GM19395 (cell line): ENCODE measurements around the gene KCNJ1.
A peak's percentile ranks its signal among the peaks of the same experiment; 100 is the strongest.

ENCODE experiments used
- ATAC-seq: cut with Tn5 transposase; IDR thresholded peaks from one replicate; pipeline ENCODE4 v1.9.1; 2021; ENCODE audit warnings: mild to moderate bottlenecking, moderate library complexity; ENCODE audit not compliant: unreplicated experiment

The KCNJ1 gene

DNA sequence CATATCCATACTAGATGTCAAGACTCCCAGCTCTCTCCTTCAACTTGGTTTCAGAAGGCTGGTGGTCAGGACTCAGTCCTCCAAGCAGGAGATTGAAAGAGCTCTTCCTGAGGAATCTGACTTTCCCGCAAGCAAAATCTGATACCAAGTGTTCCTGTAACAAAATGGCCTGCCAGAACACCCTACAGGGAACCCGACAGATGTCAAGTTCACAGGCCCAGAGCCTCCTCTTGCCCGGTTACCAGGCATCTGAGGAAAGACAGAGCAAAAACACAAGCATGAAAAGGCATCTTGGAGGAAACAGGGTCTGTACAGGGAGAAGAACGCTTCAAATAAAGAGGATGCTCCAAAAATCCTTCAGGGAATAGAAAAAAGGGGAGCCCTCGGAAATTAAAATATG is 15.4 kb upstream of the KCNJ1 start:
- no peak for ATAC-seq

DNA sequence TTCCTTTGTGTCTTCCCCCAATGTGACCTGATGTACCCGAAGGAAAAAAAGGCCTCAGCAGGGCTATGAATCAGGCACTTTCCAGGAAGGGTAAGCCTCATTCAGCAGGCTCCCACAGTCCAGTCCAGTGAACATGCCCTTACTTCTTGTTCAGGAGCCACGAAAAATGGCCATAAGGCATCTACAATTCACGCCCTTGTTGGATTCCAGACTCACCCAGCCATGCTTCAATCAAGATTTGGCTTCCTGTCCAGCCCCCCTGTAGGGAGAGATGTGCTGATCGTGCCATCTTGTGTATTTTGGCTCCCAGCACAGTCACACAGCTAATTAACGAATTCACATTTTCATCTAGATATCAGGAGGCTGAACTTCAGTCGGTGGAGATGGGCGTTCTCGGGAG is 14.1 kb upstream of the KCNJ1 start:
- ATAC-seq = no peak

DNA sequence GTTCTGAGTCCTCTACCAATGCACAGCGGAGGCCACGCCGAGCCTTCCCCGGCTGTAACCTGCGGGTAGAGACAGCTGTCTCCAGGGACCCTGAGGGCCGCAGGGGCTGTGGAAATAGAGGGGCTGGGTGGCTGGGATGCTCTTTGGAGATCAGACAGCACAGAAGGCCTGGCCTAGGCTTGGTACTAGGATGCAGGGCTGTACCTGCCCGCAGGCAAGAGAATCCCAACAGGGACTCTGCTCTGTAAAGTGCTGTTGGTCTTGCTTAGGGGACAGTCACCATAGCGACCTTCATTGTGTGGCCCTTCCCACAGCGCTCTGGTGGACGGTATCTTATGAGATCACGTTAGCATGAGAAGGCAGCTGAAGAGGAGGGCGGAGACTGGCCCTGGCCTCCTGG is 12.7 kb upstream of the KCNJ1 start:
- no peak for ATAC-seq

DNA sequence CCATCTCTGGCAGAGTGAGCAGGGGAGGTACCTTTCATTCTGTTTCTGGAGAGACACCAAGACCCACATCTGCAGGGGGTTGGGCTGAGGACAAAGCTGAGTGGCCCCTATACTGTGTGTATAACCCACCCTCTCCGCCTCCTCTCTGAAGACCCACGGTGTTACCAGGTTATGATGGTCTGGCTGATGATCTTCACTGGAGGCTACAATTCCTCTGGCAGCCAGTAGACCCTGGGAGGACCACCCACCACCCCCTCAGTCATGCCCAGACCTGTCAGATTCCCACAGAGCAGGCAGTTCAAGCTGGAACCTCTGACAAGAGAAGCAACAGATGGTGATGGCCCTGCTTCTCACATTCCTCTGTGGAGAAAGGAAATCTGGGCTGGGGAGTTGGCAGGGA is 11.4 kb upstream of the KCNJ1 start:
- ATAC-seq = no peak

DNA sequence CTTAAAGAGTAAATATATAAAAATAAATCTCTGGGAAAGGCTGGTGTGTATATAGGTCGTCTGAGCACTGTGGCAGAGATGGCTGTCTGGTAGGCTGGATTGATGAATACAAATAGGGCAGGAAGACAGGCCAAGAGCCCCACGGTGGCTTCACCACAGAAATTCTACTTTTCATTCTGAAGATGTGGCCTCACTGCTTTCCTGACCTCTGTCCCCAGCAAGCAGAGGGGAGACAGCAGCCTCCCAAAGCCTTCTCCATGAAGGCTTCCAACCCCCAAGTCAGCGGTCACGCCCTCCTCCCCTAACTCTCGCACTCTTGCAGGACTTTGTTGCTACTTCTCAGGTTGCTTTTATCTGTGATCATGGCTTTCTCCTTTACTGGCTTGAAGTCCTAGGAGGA is 10.6 kb upstream of the KCNJ1 start:
- ATAC-seq = no peak

DNA sequence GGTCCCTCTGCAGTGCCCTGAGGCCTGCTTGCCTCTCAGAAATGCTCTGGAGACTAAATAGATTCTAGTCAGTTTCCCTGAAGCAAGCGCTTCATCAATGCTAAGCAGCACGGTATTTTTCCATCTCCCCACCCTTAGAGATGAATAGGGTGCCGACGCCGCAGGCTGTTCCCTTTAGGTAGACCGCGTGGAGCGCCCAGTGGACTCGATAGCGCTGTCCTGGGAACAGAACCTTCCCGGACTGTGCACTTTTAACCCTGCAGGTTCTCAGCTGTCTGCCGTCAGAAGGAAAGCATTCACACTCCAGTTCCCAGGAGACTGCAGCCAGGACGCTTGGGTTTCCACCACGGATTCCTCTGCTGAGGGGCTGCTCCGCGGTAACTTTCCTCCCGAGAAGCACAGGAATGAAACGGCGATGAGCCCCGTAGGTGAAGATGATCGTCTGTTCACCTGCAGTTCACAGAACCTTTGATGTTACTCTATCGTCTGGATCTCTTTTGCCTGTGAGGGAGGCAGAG is 9.1 kb upstream of the KCNJ1 start:
- no peak for ATAC-seq

DNA sequence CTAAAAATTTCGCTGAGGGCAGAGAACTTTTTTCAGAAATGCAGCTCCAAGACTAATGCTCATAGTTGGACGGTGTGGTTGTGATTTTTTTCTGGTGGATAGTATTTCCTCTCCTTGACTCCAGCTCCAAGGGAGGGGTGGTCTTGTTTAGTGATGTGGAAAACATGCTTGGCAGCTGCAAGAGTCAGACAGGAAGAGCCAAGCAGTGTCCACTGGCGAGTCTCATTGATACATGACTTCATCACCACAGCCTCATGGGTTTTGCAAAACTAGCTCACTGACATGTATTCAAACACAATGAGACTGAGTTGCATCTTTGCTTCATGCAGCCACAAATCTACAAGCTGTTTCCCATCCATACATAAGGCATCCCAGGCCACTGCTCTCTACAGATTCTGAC is 7.3 kb upstream of the KCNJ1 start:
- no peak for ATAC-seq

DNA sequence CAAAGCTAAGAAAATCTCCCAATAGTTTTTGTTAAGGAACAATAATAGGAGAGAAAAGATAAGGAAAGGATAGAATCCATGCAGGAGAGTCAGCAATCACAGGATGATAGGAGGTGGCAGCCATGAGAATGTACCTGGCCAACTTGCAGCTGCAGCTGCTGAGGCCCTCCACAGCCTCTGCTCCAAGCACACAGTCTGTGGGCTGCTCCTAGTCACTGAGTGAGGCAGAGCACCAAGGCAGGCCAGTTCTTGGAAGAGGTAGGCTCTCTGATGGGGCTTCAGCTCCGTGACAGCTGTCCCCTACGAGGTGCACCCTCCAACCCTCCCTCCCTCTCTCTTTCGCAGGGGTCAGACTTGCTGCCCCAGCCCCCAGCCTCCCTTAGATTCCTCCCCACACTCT is 5.5 kb upstream of the KCNJ1 start:
- ATAC-seq = no peak

DNA sequence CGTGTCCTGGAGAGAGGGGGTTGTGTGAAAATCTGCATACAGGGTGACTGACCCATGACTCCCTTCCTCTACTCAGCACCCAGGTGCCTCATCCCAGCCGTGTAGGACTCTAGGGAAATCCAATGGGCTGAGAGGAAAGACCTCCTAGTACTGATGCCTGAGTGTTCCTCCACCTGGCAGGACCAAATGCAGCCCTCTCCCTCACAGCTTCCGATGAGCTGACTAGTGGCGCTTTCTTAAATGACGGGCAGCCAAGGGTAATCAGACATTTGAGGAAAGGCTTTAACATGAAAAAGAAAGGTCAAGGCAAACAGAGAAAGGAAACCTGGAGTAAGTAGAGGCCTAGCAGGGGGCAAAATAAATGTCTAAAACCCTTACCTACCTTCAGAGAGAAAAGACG is 5.0 kb upstream of the KCNJ1 start:
- ATAC-seq = no peak

DNA sequence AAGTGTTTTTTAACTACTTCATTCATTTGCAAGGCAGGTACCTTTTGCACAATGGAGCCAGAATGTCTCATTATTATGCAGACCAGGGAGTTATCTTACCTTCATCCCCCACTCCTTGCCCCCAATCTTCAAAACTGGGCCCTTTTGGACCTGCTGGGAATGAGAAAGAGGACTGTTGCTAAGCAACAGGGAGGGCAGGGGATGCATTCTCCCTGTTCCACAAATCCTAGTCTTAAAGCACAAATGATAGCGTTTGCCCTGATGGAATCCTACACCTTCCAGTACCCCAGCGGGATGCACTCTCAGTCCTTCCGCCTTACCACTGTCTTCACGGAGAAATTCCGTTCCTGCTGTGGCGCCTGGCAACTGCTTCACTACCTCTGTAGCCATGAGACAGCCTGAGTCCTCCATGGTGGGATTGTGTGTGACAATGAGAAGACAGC is 4.1 kb upstream of the KCNJ1 start:
- ATAC-seq = no peak

DNA sequence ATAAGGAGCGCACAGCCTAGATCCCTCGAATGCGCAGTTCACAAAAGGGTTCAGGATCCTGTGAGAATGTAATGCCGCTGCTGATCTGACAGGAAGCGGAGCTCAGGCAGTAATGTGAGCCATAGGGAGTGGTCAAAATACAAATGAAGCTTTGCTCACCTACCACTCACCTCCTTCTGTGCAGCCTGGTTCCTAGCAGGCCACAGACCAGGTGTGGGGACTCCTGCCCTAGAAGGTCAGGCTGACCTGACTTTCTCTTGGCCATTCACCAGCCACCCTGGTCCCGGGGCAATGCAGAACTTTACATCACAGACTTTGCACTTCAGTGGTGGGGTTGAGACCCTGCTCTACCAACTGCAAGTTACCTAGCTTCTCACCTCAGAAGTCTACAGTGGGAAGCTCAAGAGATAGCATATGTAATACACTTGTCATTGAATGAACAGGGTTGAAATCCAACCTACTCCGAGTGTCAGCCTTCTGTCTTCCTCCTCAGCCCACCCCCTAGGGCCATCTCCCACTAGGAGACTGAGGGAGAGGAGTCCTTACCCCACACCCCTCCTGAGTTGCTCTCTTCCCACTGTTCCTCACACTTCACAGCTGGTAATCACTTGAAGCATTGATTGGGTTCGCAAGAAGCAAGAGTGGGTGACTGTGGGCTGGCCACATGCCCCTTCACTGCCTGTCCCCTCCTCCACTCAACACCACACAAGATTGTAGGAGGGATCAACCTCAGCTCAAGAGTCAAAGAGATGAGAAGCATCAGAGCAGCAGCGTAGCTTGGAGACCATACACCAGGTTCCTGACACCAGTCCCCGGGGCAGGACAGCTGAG is 2.0 kb upstream of the KCNJ1 start:
- ATAC-seq = no peak

DNA sequence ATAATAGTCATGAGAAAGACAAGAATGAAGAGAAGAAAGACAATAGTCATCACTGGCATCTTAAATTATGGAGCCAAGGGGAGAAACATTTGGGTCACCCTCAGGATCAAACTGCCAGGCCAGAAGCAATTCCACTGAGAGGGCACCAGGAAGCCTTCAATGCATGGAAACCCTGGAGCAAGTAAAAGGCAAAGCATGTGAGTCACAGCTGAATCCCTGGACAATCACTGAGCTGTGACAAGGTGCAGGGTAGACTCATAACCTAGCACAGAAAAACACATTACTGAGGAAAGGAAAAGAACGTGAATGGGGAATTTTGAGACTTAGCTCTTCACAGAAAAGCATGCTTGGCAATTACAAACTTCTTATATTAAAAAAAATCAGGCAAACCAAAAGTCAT is 1.6 kb downstream of the KCNJ1 start:
- ATAC-seq = no peak

DNA sequence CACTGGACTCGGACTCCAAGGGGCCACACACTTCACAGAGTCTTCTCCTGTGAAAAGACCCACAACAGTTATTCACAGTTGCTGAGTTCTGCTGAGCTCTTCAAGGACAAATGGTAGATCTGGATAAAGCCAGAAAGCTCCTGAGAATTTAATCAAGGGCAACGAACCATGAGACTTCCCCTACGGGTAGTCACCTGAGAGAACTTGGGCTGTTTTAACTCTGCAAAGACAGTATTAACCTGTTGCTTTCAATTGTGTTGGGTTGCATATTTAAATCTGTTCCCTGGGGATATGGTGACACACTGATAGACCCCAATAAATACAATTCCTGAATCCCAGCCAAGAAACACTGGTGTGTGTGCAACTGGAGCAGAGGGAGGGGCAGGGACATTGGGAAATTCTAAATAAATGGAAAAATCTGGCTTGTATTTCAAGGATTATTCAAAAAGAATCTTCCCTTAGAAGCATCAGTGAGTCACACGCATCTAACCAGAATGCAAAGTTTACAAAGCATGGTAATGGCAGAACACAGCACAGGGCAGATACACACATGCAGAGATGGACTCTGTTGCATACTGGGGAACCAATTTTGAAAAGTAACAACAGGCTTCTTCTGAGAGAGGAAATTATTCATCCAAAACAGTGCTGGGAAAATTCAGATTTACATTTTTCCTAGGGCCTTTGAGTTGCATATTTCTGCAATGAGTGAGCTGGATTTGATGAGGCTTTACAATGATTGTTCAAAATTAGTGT is 4.0 kb downstream of the KCNJ1 start:
- no peak for ATAC-seq

DNA sequence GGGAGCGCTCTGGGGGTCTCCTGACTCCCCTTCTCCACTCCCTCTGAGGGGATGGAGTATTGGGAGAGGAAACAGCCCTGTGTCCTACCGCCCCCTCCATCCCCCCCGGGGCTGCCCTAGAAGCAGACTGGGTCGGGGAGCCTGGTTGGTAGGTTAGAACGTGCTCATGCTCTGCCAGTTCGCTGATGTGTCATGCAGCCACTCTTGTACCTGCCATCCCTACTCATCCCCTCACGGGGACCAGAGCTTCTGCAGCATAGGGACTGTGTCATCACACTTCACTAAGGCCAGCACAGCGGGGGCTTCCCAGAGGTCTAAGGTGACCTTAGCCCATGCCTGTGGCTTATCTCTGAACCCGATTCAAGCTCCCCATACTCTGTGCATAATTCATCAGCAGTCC is 4.7 kb downstream of the KCNJ1 start:
- no peak for ATAC-seq

DNA sequence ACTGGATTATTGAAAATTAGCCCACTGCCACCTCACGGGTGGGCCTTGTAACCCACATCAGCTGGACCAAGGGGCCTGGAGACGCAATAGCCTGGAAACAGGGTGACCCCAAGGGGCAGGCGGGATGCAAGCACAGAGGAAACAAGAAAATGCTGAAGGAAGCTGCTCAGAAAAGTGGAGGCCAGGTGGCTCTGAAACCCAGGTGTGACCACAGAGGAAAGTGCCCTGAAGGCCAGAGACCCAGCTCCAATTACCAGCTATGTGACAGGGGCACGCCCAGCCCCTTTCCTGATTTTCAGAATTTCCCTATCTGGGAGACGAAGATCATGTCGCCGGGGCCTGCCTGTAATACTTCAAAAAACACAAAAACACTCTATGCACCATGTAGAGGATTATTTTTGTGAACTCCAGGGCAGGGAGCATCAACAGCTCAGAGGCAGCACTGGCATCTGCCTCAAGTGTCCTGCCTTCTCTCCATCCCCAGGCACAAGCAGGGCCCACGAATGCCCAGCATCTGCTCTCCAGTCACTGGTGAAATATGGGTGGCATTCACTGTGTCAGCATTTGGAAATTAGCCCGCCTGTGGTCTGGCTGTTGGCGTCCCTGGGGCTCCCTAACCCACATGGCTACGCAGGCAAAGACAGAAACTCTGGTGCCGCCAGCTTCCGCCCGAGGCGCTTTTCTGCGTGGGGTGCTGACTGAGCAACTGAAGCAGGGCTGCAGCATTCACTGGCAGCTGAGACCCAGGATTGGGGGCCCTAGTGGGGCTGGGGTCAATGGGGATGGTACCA is 6.3 kb downstream of the KCNJ1 start:
- ATAC-seq = no peak

DNA sequence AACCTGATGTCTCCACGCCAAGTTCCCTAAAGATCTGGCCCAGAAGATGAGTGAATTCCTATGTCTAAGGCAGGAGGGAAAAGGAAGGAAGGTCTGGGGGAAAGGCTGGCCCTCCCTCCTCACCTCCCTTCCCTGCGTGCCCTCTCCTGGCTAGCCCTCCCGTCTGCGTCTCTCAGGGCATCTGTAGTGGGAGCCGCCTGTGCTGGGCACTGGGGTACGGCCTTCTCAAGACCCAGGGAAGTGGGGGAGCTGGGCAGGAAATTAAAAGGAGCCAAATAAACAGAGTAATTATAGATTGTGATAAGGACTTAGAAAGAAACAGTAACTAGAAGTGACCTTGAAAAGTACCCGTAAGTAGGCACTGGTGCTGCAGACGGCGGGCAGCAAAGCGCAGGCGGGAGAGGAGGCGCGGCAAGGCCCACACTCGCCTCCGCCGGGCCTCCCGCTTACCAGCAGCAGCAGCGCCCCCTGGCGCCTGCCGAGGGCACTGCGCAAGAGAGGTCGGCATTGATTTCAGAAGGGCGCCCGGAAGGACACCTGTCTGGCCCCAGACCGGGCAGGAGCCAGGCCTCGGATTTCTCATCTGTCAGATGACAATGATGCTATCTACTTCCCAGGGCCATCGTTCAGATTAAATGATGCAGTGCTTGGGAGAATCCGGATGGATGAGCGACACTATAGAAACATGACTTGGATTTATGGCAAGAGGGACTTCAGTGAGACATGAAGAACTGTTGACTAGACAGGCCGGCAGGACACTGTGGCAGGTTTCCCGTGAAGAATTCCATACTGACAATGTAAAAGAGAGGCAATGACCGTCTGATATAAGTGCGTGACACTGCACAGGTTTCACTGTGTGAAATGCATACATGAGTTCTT is 7.3 kb downstream of the KCNJ1 start:
- peak; percentile 94 for ATAC-seq

DNA sequence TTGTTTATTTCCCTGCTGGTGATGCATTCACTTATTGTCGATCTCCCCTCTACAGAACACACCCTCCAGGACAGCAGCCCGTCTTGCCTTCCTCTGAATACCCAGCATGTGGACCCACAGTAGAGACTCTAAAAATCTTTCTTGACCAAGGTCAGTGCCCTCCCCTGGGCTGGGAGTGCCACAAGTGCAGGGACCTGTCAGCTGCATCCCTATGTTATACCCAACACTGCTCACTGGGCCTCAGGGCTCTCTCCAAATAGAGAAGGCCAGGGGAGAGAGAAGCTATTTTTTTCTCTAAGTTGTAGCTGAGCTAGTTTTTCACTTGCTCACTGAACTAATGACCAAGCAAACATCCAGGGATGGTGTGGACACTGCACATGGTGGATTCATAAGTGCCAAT is 9.8 kb downstream of the KCNJ1 start:
- ATAC-seq = no peak

DNA sequence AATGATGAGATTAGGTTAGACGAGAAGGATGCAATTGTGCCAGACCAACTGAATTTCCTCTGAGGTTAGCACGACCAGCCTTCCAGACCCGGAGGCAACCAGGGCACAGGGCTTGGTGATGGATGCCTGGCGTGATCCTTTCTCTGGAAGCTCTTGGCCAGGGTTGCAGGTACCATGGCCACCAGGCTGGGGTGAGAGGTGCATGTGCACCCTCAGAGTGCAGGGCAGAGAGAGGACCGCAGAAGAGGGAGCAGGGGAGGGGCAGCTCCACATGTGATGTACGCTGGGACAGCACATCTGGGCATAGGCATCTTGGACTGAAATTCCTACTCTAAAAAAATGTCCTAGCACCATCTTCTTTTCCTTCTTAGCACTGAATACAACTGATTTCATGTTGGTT is 10.9 kb downstream of the KCNJ1 start:
- no peak for ATAC-seq

DNA sequence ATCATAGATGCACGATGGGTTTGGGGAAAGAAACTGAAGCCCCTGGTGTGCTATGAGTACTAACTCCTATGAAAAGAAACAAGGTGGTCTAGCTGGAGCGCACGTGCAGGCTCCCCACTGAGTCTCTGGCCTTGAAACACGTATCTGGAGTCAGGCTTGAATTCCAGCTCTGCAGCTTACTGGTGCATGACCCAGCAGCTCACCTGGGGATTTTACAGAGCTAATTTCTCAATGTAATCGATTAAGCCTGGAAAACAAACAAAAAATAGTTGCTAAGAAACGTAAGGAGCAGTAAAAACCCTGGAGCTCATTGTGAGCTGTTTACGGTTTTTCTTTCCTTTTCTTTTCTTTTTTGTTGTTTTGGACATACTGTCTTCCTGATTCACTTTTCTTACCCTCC is 12.3 kb downstream of the KCNJ1 start:
- no peak for ATAC-seq

DNA sequence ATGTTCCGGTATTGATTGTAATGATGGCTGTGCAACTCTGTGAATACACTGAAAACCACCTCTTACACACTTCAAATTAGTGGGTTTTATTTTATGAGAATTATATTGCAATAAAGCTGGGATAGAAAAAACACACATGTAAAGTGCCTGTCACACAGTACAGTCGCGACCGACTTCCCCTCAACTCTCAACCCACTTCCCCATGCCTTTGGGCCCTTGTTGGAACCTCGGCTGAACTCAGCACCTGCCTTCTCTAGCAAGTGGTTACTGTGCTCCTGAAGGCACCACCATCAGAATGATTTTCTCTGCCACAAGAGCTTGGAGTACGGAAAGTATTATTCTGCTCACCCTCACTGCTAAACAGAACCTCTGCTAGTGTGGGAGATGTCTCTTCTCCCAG is 13.5 kb downstream of the KCNJ1 start:
- ATAC-seq = no peak
